Left lung (tissue), 10 donors: ENCODE results near the gene FYN. TPM values are rescaled to one million over a fixed set of nuclear protein-coding genes. Genes with fewer than 3 reads are reported as not detected.

Experiments
- ATAC-seq: fragments of 200-7000 bp; cut with Tn5 transposase; one replicate; pipeline ENCODE4 v1.9.1; 2020; ENCODE audit warnings: moderate library complexity
- DNase-seq, 4 donors: peaks; one replicate each; pipeline ENCODE4 v3.0.0-alpha.2; 2013 to 2020
- H3K27ac ChIP-seq, 2 donors: fragments of 200-600 bp; sonication (generic) in 1 of 2; one replicate each; pipeline versions ENCODE4 v1.5.0 to v1.8.0; 2020 to 2021
- H3K27me3 ChIP-seq, 2 donors: fragments of 200-600 bp; sonication (generic) in 1 of 2; one replicate each; pipeline versions ENCODE4 v1.5.0 to v1.8.0; 2020 to 2021
- H3K36me3 ChIP-seq, 2 donors: fragments of 200-600 bp; sonication (generic) in 1 of 2; one replicate each; pipeline versions ENCODE4 v1.5.0 to v1.8.0; 2020 to 2021
- H3K4me1 ChIP-seq, 2 donors: fragments of 200-600 bp; one replicate each; pipeline ENCODE4 v1.8.0; 2021
- H3K4me3 ChIP-seq, 2 donors: fragments of 200-600 bp; sonication (generic) in 1 of 2; one replicate each; pipeline versions ENCODE4 v1.5.0 to v1.8.0; 2020 to 2021; ENCODE audit warnings: mild to moderate bottlenecking in 1 of 2
- H3K9me3 ChIP-seq, 2 donors: fragments of 200-600 bp; sonication (generic) in 1 of 2; one replicate each; pipeline versions ENCODE4 v1.5.0 to v1.8.0; 2020 to 2021
- CTCF ChIP-seq, 2 donors: fragments of 200-600 bp; sonication (generic) in 1 of 2; IDR thresholded peaks; one replicate each; pipeline versions ENCODE4 v1.5.0 to v1.8.0; 2021; ENCODE audit warnings: antibody characterized with exemption in 2 of 2
- intact Hi-C, 2 donors: fragments of 100-400 bp; cut with DNase I; formaldehyde crosslinking; loops; one replicate each; pipeline versions ENCODE4 v1.11.2 to v1.14.2; 2022
- polyA plus RNA-seq, 6 donors: library from polyadenylated mRNA; unstranded; fragments of 120-200 nt; gene quantifications; one replicate each; pipeline ENCODE4 v1.2.1, GENCODE V29; 2013; ENCODE audit not compliant: insufficient read length in 6 of 6
- total RNA-seq, 2 donors: library from RNA; stranded (reverse); fragmentation: NEBNext Ultra II Directional; extraction: Animal tissue kit (Norgen Biotek cat#: 25700); gene quantifications; one replicate each; pipeline ENCODE4 v1.2.1, GENCODE V29; 2021
- donor health status: DM: no; HTN: yes; CAD: no.
- donor health status: DM: no; HTN: no; CAD: no.

FYN gene
- total and polyA plus RNA-seq, 8 donors: 58.8 to 165 (median 144) TPM

GRCh38 chr6:111885373-111886027 lies 12.2 kb upstream of the FYN start:
- H3K4me3 ChIP-seq: no peak overlapping the region
- H3K4me1 ChIP-seq: no peaks in the 10 kb centered on the region
- no peaks in the 10 kb centered on the region for H3K9me3 ChIP-seq
- no peak for DNase-seq
- no peaks in the 10 kb centered on the region for H3K27me3 ChIP-seq
- no peak overlapping the region for H3K27ac ChIP-seq
- no peak for TF ChIP-seq CTCF (IDR thresholded peaks at IDR 0.05)
- H3K36me3 ChIP-seq: no peaks in the 10 kb centered on the region
- no peak for ATAC-seq
- intact Hi-C loops: no loop called here

DNA sequence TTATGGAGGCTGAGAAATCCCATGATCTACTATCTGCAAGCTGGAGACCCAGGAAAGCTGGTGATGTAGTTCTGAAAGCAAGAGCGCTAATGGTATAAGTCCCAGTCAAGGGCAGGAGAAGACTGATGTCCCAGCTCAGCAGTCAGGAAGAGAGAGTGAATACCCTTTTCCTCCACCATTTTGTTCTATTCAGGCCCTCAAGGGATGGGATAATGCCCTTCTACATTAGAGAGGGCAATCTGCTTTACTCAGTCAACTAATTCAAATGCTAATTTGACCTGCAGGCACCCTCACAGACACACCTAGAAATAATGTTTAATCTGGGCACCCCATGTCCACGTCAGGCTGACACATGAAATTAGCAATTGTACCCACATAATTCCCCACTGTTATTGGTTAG lies 10.8 kb upstream of the FYN start:
- Histone ChIP-seq H3K9me3 (no peaks in the 10 kb centered on the region), H3K4me3 (no peak overlapping the region), H3K4me1 (no peaks in the 10 kb centered on the region), H3K36me3 (no peaks in the 10 kb centered on the region), H3K27ac (no peak overlapping the region), H3K27me3 (no peaks in the 10 kb centered on the region)
- ATAC-seq (no peak), DNase-seq (no peak)
- no peak for TF ChIP-seq CTCF (IDR thresholded peaks at IDR 0.05)
- intact Hi-C loops: no loop called here

- Histone ChIP-seq H3K36me3 (no peaks in the 10 kb centered on the region), H3K27ac (no peak overlapping the region), H3K4me1 (no peaks in the 10 kb centered on the region), H3K4me3 (no peak overlapping the region), H3K9me3 (no peaks in the 10 kb centered on the region), H3K27me3 (peaks cover 0 to 5% of the 10 kb centered on the region in 2 donors)
- no peak for TF ChIP-seq CTCF (IDR thresholded peaks at IDR 0.05)
- ATAC-seq (no peak), DNase-seq (no peak)
- intact Hi-C loops: no loop called here
These were observed 7.1 kb upstream of the FYN start for GRCh38 chr6:111880181-111880888.

- Histone ChIP-seq H3K27ac (no peak overlapping the region), H3K36me3 (no peaks in the 10 kb centered on the region), H3K9me3 (no peaks in the 10 kb centered on the region), H3K4me1 (peaks cover 0 to 21% of the 10 kb centered on the region in 2 donors), H3K4me3 (no peak overlapping the region), H3K27me3 (peaks cover 0 to 51% of the 10 kb centered on the region in 2 donors)
- ATAC-seq (no peak), DNase-seq (no peak)
- intact Hi-C loops: no loop called here
- no peak for TF ChIP-seq CTCF (IDR thresholded peaks at IDR 0.05)
These were observed 2.5 kb upstream of the FYN start for GRCh38 chr6:111875741-111876140.

DNA sequence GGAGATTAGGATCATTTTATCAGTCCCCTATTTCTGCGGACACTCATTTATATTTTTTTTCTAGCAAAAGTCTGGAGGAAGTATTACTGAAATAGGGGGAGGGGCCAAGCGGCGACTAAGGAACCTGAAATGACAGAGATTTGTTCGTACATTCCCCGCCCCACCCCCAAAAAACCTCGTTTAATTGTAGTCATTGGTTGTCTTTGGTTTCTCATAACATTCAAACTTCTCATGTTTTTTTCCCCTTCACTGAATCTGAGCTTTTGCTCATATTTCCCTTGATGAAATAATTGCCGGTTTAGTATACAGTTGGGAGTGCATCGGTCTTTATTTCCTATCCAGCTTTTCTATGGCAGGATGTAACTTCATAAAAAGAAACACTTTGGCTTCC lies 768 bp upstream of the FYN start:
- H3K9me3 ChIP-seq: no peaks in the 10 kb centered on the region
- peaks cover 0 to 51% of the 10 kb centered on the region in 2 donors for H3K27me3 ChIP-seq
- H3K27ac ChIP-seq: peak overlapping the region in 1 of 2 donors; percentile 78
- intact Hi-C loops: no loop called here
- peak overlapping the region; percentile 60 to 69 for H3K4me3 ChIP-seq
- ATAC-seq (no peak), DNase-seq (no peak)
- peaks cover 0 to 25% of the 10 kb centered on the region in 2 donors for H3K4me1 ChIP-seq
- TF ChIP-seq CTCF (IDR thresholded peaks at IDR 0.05): no peak
- no peaks in the 10 kb centered on the region for H3K36me3 ChIP-seq
